HG03432 (cell line): ENCODE measurements around the gene SRP14.

Source experiments
- ATAC-seq: cut with Tn5 transposase; IDR thresholded peaks from one replicate; pipeline ENCODE4 v1.9.1; 2021; ENCODE audit warnings: mild to moderate bottlenecking, moderate library complexity; ENCODE audit not compliant: unreplicated experiment

SRP14 gene

GRCh38 chr15:40069178-40070165, 30.5 kb upstream of the SRP14 start:
- ATAC-seq, result peak; percentile 77

GRCh38 chr15:40067921-40068624, 29.1 kb upstream of the SRP14 start:
- no peak for ATAC-seq

GRCh38 chr15:40066589-40066988, 27.6 kb upstream of the SRP14 start:
- no peak for ATAC-seq

- ATAC-seq, result no peak
These were observed 26.2 kb upstream of the SRP14 start for GRCh38 chr15:40065166-40065565.

GRCh38 chr15:40064231-40064894, 25.4 kb upstream of the SRP14 start:
- ATAC-seq, result peak; percentile 54

GRCh38 chr15:40063563-40064011, 24.6 kb upstream of the SRP14 start:
- ATAC-seq, result no peak

- ATAC-seq, result no peak
These were observed 24.0 kb upstream of the SRP14 start for GRCh38 chr15:40062816-40063562.

GRCh38 chr15:40061212-40061901, 22.4 kb upstream of the SRP14 start:
- ATAC-seq, result no peak

GRCh38 chr15:40060236-40060961, 21.4 kb upstream of the SRP14 start:
- ATAC-seq, result no peak

- no peak for ATAC-seq
These were observed 20.8 kb upstream of the SRP14 start for GRCh38 chr15:40059821-40060220.

GRCh38 chr15:40058476-40059140, 19.6 kb upstream of the SRP14 start:
- ATAC-seq, result no peak

- no peak for ATAC-seq
These were observed 16.8 kb upstream of the SRP14 start for GRCh38 chr15:40055576-40056293.

GRCh38 chr15:40054855-40055575, 16.0 kb upstream of the SRP14 start:
- peak; percentile 83 for ATAC-seq

GRCh38 chr15:40054605-40054854, 15.5 kb upstream of the SRP14 start:
- ATAC-seq, result peak; percentile 49

- peak; percentile 31 for ATAC-seq
These were observed 15.0 kb upstream of the SRP14 start for GRCh38 chr15:40053831-40054604.

GRCh38 chr15:40053079-40053830, 14.3 kb upstream of the SRP14 start:
- ATAC-seq, result no peak
